GM10248 (cell line): ENCODE measurements around the gene TMEM184C.

ENCODE experiments used
- CTCF ChIA-PET: fragments of 300-600 bp; sonication (Branson Sonifier 250); formaldehyde crosslinking; extraction: SDS; loops from one replicate; lab custom pipeline; 2021; ENCODE audit warnings: antibody characterized with exemption; lab: Yijun Ruan, JAX
- POLR2A ChIA-PET: fragments of 350-650 bp; sonication (Branson Sonifier 250); formaldehyde crosslinking; extraction: SDS; loops from one replicate; lab custom pipeline; 2020; ENCODE audit warnings: antibody characterized with exemption; lab: Yijun Ruan, JAX
- DNase-seq: peaks from one replicate; pipeline ENCODE4 v3.0.0; 2012; ENCODE audit errors: extremely low spot score
- TF ChIP-seq, protein P1 (sequence below): IDR thresholded peaks from 2 replicates; pipeline ENCODE4 v1.5.1; 2012; ENCODE audit warnings: mild to moderate bottlenecking, low read depth; ENCODE audit errors: extremely low read depth, missing control alignments, control extremely low read depth

Gene TMEM184C

DNA sequence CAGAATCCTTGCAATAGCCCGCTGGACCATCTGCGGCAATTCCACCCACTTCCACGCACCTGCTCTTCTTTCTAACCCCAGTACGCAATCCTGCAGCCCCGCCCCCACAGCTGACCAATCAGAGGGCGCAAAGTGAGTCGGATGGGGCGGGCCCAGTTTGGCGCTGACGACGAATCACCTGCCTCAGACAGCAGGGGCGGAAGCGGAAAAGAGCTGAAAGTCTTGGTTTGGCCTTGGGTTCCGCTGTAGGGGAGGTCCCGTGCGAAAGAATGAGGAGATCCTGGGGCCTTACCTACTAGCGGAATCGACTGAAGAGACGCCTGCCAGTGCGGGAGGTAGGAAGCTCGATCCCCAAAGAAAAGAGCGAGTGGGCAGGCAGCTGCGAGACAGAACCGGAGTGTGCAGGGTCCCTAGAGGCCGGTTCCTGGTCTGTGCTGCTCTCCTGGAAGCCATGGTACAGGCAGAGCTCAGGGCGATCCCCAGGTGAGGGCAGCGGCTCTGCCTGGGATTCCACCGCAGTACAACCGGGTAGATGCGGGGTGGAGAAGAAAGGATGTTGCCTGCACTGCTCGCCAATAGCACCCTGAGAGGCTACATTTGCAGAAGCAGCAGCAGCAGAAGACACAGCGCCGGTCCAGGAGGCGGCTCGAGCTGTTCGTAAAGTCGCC is at the start of gene TMEM184C:
TSS of gene TMEM184C (plus strand) at position 225 of the 668 bp plus-strand sequence. CDS start 560 bp downstream, outside the sequence.
- POLR2A ChIA-PET, result interaction anchor here (0.6 to 1.2 kb wide), 4 partner anchors 12 to 67 kb away, joined by 3 to 4 read pairs (median 3); partner anchors contain the start of gene PRMT9
- CTCF ChIA-PET, result interaction anchor here (0.8 to 5.5 kb wide), 16 partner anchors 9 to 456 kb away, joined by 3 to 47 read pairs (median 4); no protein-coding TSS in a partner anchor
- TF ChIP-seq, protein P1, sequence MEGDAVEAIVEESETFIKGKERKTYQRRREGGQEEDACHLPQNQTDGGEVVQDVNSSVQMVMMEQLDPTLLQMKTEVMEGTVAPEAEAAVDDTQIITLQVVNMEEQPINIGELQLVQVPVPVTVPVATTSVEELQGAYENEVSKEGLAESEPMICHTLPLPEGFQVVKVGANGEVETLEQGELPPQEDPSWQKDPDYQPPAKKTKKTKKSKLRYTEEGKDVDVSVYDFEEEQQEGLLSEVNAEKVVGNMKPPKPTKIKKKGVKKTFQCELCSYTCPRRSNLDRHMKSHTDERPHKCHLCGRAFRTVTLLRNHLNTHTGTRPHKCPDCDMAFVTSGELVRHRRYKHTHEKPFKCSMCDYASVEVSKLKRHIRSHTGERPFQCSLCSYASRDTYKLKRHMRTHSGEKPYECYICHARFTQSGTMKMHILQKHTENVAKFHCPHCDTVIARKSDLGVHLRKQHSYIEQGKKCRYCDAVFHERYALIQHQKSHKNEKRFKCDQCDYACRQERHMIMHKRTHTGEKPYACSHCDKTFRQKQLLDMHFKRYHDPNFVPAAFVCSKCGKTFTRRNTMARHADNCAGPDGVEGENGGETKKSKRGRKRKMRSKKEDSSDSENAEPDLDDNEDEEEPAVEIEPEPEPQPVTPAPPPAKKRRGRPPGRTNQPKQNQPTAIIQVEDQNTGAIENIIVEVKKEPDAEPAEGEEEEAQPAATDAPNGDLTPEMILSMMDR, result no peak
- DNase-seq, result peak; percentile 93

DNA sequence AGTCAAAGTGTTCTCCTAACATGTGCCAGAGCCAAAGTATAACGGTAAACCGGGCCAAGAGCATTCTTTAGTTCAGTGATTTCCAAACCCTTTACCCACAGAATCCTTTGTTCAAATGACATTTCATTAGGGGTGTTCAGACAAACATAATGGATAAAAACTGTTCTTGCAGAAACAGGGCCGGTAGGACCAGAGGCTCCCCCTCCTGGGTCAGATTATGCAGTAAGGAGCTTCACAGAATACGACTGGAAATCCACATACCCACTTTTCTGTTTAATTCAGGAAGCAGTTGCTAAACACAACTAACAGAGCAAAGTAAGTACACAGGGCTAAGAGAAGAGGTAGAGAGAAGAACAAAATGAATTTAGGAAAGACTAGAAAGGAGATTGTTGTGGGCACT is 46.6 kb upstream of the TMEM184C start:
- CTCF ChIA-PET, result interaction anchor here (0.9 to 1.8 kb wide), 5 partner anchors 10 to 297 kb away, joined by 3 to 8 read pairs (median 3); no protein-coding TSS in a partner anchor
- DNase-seq, result no peak
- POLR2A ChIA-PET, result no interaction called here
- TF ChIP-seq, protein P1, result no peak

DNA sequence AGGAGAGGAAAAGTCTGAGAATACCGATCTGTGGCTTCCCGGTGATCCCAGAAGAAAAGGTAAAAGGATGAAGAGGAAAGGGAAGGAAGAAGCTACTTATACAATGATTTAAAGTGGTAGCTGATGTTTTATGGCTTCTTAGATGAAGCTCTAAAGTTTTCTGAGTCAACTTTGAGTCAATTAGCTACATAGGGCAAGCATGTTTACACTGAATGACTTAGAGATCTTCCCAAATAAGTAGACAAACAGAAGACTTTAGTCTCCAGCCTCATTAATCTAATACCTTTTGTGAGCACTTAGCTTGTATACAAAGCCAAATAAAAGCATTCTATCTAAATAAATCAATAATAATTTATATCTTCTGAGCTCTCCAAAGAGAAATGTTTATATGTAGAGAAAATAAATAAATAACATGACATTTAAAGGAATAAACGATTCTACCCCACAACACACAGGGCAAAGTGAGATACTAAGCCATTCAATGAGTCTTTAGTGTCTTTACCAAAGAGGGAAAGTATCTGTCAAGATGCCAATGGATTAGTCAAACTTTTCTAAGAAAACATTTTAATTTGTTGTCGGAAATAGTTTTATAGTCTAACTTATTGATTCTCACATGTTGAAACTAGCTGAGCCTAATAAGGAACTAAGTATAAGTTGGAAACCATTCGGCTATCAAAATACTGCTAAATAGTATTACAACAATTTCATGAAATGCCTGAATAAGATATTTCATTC is 46.0 kb upstream of the TMEM184C start:
- no peak for DNase-seq
- POLR2A ChIA-PET, result no interaction called here
- CTCF ChIA-PET, result interaction anchor here (0.9 to 1.8 kb wide), 5 partner anchors 9 to 296 kb away, joined by 3 to 8 read pairs (median 3); no protein-coding TSS in a partner anchor
- TF ChIP-seq, protein P1, result no peak

DNA sequence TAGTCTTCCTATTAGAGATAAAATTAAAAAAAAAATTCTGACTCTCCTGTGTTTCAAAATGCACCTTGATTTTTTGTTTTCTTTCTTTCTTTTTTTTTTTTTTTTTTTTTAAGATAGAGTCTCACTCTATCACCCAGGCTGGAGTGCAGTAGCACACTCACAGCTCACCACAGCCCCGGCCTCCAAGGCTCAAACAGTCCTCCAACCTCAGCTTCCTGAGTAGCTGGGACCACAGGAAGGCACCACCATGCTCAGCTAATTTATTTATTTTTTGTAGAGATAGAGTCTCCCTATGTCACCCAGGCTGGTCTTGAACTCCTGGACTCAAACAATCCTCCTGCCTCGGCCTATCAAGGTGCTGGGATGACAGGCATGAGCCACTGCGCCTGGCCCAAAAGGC is 41.1 kb upstream of the TMEM184C start:
- ChIA-PET CTCF (interaction anchor here (1.3 to 3.4 kb wide), 4 partner anchors 17 to 62 kb away, joined by 3 to 19 read pairs (median 6); no protein-coding TSS in a partner anchor), POLR2A (interaction anchor here (0.6 kb wide), 1 partner anchor 1084 kb away, joined by 3 read pairs; no protein-coding TSS in a partner anchor)

DNA sequence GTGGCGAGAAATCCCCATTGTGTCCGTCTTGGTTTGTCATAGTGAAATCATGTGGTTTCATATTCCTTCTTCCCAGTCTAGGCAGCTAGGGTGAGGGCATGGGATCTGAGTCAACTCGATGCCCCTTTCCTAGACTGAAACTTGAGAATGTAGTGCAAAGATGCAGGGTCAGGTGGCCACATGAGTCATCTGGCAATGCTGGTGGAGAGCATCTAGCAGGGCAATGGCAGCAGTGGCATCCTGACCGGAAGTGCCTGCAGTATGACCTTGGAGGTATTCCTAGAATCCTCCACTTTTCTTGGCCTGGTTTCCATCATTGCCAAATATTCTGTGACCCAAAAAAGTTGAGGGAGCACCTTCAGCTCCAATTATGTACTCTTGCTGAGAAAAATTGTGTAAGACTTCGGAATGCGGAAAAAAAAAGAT is 39.1 kb upstream of the TMEM184C start:
- TF ChIP-seq, protein P1, result no peak
- ChIA-PET POLR2A (no interaction called here), CTCF (interaction anchor here (1.0 to 3.4 kb wide), 5 partner anchors 11 to 559 kb away, joined by 3 to 19 read pairs (median 7); no protein-coding TSS in a partner anchor)
- DNase-seq, result no peak

More for the DNA sequence above, 41.1 kb upstream of the TMEM184C start:
- no peak for DNase-seq
- TF ChIP-seq, protein P1, result no peak

DNA sequence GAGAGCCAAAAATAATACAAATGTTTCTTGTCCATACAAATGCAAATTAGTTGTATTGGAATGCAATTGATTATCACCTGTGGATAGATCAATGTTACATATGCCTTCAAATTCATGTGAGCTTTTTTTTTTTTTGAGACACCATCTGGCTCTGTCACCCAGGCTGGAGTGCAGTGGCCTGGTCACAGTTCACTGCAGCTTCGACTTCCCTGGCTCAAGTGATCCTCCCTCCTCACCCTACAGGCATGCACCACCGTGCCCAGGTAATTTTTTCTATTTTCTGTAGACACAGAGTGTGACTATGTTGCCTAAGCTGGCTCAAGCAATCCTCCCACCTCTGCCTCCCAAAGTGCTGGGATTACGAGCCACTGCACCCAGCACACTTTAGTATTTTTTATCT is 38.6 kb upstream of the TMEM184C start:
- ChIA-PET CTCF (interaction anchor here (3.4 kb wide), 1 partner anchor 59 kb away, joined by 19 read pairs; no protein-coding TSS in a partner anchor), POLR2A (no interaction called here)
- TF ChIP-seq, protein P1, result no peak
- no peak for DNase-seq
